ENCODE data around the gene MBTD1.

Gene MBTD1

GRCh38 chr17:51135956-51136355 is 123.9 kb downstream of the MBTD1 start:
- no peak for DNase-seq

GRCh38 chr17:51133365-51133764 is 126.5 kb downstream of the MBTD1 start:
- no peak for DNase-seq

- DNase-seq, result no peak
Observed at GRCh38 chr17:51132964-51133319, 126.9 kb downstream of the MBTD1 start.

- DNase-seq, result no peak
Observed at GRCh38 chr17:51128076-51128475, 131.8 kb downstream of the MBTD1 start.
